K562 (cell line): ENCODE measurements around the gene PACS2.

Experiments used
- BRD4 ChIP-seq: fragments of 200-600 bp; sonication (generic); IDR thresholded peaks from 2 replicates; pipeline ENCODE4 v1.6.1; 2017; ENCODE audit warnings: inconsistent platforms
- ETV6 ChIP-seq, 3 experiments: fragments of 150-350 bp in 1 of 3; sonication (generic) in 1 of 3; formaldehyde crosslinking in 1 of 3; IDR thresholded peaks; 2 replicates each; pipeline versions ENCODE4 v1.6.1 to v1.8.0; 2014 to 2022; ENCODE audit warnings: borderline replicate concordance in 2 of 3, low read depth in 2 of 3, antibody characterized with exemption in 1 of 3, low read length in 1 of 3, mild to moderate bottlenecking in 1 of 3, missing genetic modification reagents in 1 of 3
- EZH2 ChIP-seq: IDR thresholded peaks from 2 replicates; pipeline ENCODE4 v1.6.1; 2012; ENCODE audit warnings: low read depth, mild to moderate bottlenecking, inconsistent platforms, low read length, borderline replicate concordance
- KLF16 ChIP-seq: IDR thresholded peaks from 2 replicates; pipeline ENCODE4 v1.6.1; 2016; ENCODE audit warnings: antibody characterized with exemption
- MTA3 ChIP-seq: fragments of 450-650 bp; formaldehyde crosslinking; IDR thresholded peaks from 2 replicates; pipeline ENCODE4 v1.6.1; 2017; ENCODE audit warnings: mild to moderate bottlenecking, borderline replicate concordance
- POLR2AphosphoS5 ChIP-seq: IDR thresholded peaks from 2 replicates; pipeline ENCODE4 v1.6.1; 2011; ENCODE audit warnings: mild to moderate bottlenecking, low read depth, low read length, moderate library complexity; ENCODE audit not compliant: control insufficient read depth, insufficient read depth
- SAP30 ChIP-seq: fragments of 200-600 bp; sonication (generic); IDR thresholded peaks from 2 replicates; pipeline ENCODE4 v1.6.1; 2012; ENCODE audit warnings: borderline replicate concordance, low read depth, mild to moderate bottlenecking, moderate library complexity, low read length, control low read depth, inconsistent platforms; ENCODE audit not compliant: insufficient read depth, poor library complexity, severe bottlenecking
- ZNF785 ChIP-seq: fragments of 250-450 bp; sonication (Bioruptor Pico); IDR thresholded peaks from 2 replicates; pipeline ENCODE4 v1.4.0; 2020; ENCODE audit warnings: mild to moderate bottlenecking
- ZZZ3 ChIP-seq: fragments of 450-650 bp; IDR thresholded peaks from 2 replicates; pipeline ENCODE4 v1.6.1; 2016; ENCODE audit warnings: antibody characterized with exemption, mild to moderate bottlenecking, moderate library complexity

- no peak for TF ChIP-seq KLF16
- TF ChIP-seq EZH2, result no peak
- no peak for TF ChIP-seq SAP30
- TF ChIP-seq ZZZ3, result no peak
- no peak for TF ChIP-seq POLR2AphosphoS5
- TF ChIP-seq BRD4, result no peak
- TF ChIP-seq ETV6 (IDR thresholded peaks at IDR 0.05; ENCODE audit: borderline replicate concordance in 1 of 2, low read depth in 2 of 2, low read length in 1 of 2), result no peak
- TF ChIP-seq ETV6 (CRISPR knock-in tag; IDR thresholded peaks at IDR 0.05; ENCODE audit: borderline replicate concordance), result no peak
- TF ChIP-seq ZNF785 (CRISPR knock-in tag), result no peak
- no peak for TF ChIP-seq MTA3
These were observed 33.8 kb downstream of the PACS2 start for GRCh38 chr14:105348169-105348944.
